OCI-M2 (cell line): ENCODE data around the gene TBC1D30.

Source experiments
- DNase-seq: peaks from one replicate; lab custom pipeline; 2025; ENCODE audit not compliant: unreplicated experiment; lab: John Stamatoyannopoulos, UW

TBC1D30 gene

GRCh38 chr12:64903479-64904152, 79.2 kb downstream of the TBC1D30 start:
- no peak for DNase-seq

- no peak for DNase-seq
These were observed 82.7 kb downstream of the TBC1D30 start for GRCh38 chr12:64907097-64907496.

- DNase-seq, result no peak
These were observed 84.7 kb downstream of the TBC1D30 start for GRCh38 chr12:64909124-64909523.

- no peak for DNase-seq
These were observed 86.6 kb downstream of the TBC1D30 start for GRCh38 chr12:64911081-64911480.

GRCh38 chr12:64911912-64912311, 87.5 kb downstream of the TBC1D30 start:
- no peak for DNase-seq

GRCh38 chr12:64912516-64913255, 88.2 kb downstream of the TBC1D30 start:
- no peak for DNase-seq

- no peak for DNase-seq
These were observed 90.8 kb downstream of the TBC1D30 start for GRCh38 chr12:64915242-64915641.

- no peak for DNase-seq
These were observed 92.2 kb downstream of the TBC1D30 start for GRCh38 chr12:64916411-64917261.

GRCh38 chr12:64918344-64918743, 93.9 kb downstream of the TBC1D30 start:
- DNase-seq, result no peak

- no peak for DNase-seq
These were observed 94.4 kb downstream of the TBC1D30 start for GRCh38 chr12:64918801-64919200.

- DNase-seq, result no peak
These were observed 98.4 kb downstream of the TBC1D30 start for GRCh38 chr12:64922853-64923252.

- DNase-seq, result no peak
These were observed 99.1 kb downstream of the TBC1D30 start for GRCh38 chr12:64923536-64923935.
